DND-41 (cell line): Measurements from ENCODE around the gene AFF1.

Experiments used
- ATAC-seq: fragments of 200-7000 bp; cut with Tn5 transposase; 3 replicates; pipeline ENCODE4 v1.9.1; 2021; ENCODE audit warnings: low read depth; ENCODE audit not compliant: insufficient read depth
- DNase-seq: peaks from one replicate; pipeline ENCODE4 v3.0.0-alpha.2; 2020
- H2AFZ ChIP-seq: 2 replicates; pipeline ENCODE4 v1.6.0; 2012; ENCODE audit warnings: low read depth, low read length
- H3K27ac ChIP-seq: 2 replicates; pipeline ENCODE4 v1.5.1; 2012; ENCODE audit warnings: low read length, inconsistent platforms
- H3K27me3 ChIP-seq: fragments of 200-600 bp; sonication (generic); 2 replicates; pipeline ENCODE4 v1.6.0; 2012; ENCODE audit warnings: low read length, mild to moderate bottlenecking, inconsistent platforms; ENCODE audit not compliant: insufficient read depth, poor library complexity
- H3K36me3 ChIP-seq: 2 replicates; pipeline ENCODE4 v1.5.1; 2012; ENCODE audit warnings: low read length, inconsistent platforms; ENCODE audit not compliant: insufficient read depth
- H3K4me1 ChIP-seq: 2 replicates; pipeline ENCODE4 v1.5.1; 2012; ENCODE audit warnings: mild to moderate bottlenecking, low read length; ENCODE audit not compliant: insufficient read depth
- H3K4me2 ChIP-seq: 2 replicates; pipeline ENCODE4 v1.6.0; 2012; ENCODE audit warnings: mild to moderate bottlenecking, moderate library complexity, low read length, inconsistent platforms; ENCODE audit not compliant: insufficient read depth
- H3K4me3 ChIP-seq, 2 experiments: fragments of 200-600 bp in 1 of 2; shearing (Covaris generic) in 1 of 2; 2 replicates each; pipeline ENCODE4 v1.5.1; 2012 to 2016; ENCODE audit warnings: inconsistent platforms in 2 of 2, low read length in 2 of 2, mild to moderate bottlenecking in 2 of 2, low read depth in 1 of 2, moderate library complexity in 1 of 2
- H3K79me2 ChIP-seq: 2 replicates; pipeline ENCODE4 v1.6.0; 2012; ENCODE audit warnings: low read length, inconsistent platforms; ENCODE audit not compliant: insufficient read depth
- H3K9ac ChIP-seq: 2 replicates; pipeline ENCODE4 v1.6.0; 2012; ENCODE audit warnings: low read depth, mild to moderate bottlenecking, inconsistent platforms, low read length, moderate library complexity
- H3K9me3 ChIP-seq: 2 replicates; pipeline ENCODE4 v1.5.1; 2012; ENCODE audit warnings: low read length, moderate library complexity, mild to moderate bottlenecking, inconsistent platforms; ENCODE audit not compliant: insufficient read depth, severe bottlenecking
- H4K20me1 ChIP-seq: 2 replicates; pipeline ENCODE4 v1.6.0; 2012; ENCODE audit warnings: low read length; ENCODE audit not compliant: insufficient read depth
- EZH2 ChIP-seq: IDR thresholded peaks from 3 replicates; pipeline ENCODE4 v1.6.1; 2012; ENCODE audit warnings: borderline replicate concordance, low read depth, mild to moderate bottlenecking, moderate library complexity, low read length, inconsistent platforms; ENCODE audit not compliant: severe bottlenecking
- TF ChIP-seq, protein P1 (sequence below): IDR thresholded peaks from 2 replicates; pipeline ENCODE4 v1.5.1; 2012; ENCODE audit warnings: borderline replicate concordance, low read length, moderate library complexity, mild to moderate bottlenecking; ENCODE audit not compliant: poor library complexity, severe bottlenecking; ENCODE audit errors: extremely low read depth

Gene AFF1

DNA sequence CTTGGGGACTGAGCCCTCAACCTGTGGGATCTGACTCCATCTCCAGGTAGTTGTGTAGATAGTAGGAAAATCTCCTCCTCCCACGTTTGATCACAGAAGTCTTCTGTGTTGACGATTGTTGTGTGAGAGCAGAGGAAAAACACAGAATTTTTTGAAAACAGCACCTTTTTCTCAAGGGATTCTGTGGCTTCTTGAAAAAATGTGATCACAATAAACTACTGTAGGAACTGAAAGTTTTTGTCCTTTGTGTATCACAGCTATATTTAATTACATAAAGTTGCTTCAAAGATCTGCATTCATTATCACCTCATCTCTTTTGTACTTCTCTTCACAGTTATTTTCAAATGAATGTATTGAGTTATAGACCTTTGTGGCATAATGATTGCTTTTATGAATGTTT lies 85.1 kb downstream of the AFF1 start:
- no peak for DNase-seq
- no peak overlapping the region for H3K4me2 ChIP-seq
- no peak overlapping the region; the same call in 1 of the 2 replicates for H3K27ac ChIP-seq
- no peak for TF ChIP-seq EZH2
- H4K20me1 ChIP-seq, result peaks cover 56% of the 10 kb centered on the region
- H2AFZ ChIP-seq, result no peak overlapping the region
- peaks cover 36% of the 10 kb centered on the region for H3K4me1 ChIP-seq
- H3K27me3 ChIP-seq, result no peaks in the 10 kb centered on the region
- H3K36me3 ChIP-seq, result no peaks in the 10 kb centered on the region
- no peak overlapping the region for H3K9ac ChIP-seq
- no peak overlapping the region for H3K4me3 ChIP-seq
- H3K79me2 ChIP-seq, result peaks cover 99% of the 10 kb centered on the region
- H3K9me3 ChIP-seq, result no peaks in the 10 kb centered on the region
- ATAC-seq, result peak; percentile 42; the same call in 2 of the 3 replicates

DNA sequence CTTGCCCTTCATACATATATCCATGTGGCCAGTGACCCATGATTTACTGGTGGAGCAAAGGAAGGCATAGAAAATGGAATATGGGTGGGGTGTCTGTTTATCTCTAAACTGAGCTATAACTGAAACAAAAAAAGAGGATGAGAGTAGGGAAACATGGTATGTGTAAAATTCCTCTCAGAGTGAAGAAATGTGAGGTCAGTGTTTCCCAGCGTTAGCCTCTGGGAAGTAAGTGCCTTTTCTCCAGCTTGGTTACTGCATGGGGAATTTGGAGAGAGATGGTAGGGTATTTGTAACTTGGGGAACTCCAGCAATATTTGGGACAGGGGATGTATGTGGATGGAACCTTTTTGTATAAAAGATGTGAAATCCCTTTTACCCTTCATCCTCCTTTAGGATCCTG lies 89.4 kb downstream of the AFF1 start:
- DNase-seq (no peak), ATAC-seq (no peak)
- H3K9ac ChIP-seq, result no peak overlapping the region
- H2AFZ ChIP-seq, result no peak overlapping the region
- TF ChIP-seq EZH2, result no peak
- TF ChIP-seq, protein P1, sequence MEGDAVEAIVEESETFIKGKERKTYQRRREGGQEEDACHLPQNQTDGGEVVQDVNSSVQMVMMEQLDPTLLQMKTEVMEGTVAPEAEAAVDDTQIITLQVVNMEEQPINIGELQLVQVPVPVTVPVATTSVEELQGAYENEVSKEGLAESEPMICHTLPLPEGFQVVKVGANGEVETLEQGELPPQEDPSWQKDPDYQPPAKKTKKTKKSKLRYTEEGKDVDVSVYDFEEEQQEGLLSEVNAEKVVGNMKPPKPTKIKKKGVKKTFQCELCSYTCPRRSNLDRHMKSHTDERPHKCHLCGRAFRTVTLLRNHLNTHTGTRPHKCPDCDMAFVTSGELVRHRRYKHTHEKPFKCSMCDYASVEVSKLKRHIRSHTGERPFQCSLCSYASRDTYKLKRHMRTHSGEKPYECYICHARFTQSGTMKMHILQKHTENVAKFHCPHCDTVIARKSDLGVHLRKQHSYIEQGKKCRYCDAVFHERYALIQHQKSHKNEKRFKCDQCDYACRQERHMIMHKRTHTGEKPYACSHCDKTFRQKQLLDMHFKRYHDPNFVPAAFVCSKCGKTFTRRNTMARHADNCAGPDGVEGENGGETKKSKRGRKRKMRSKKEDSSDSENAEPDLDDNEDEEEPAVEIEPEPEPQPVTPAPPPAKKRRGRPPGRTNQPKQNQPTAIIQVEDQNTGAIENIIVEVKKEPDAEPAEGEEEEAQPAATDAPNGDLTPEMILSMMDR, result no peak
- peaks cover 98% of the 10 kb centered on the region for H3K79me2 ChIP-seq
- H3K4me2 ChIP-seq, result no peak overlapping the region
- H3K4me3 ChIP-seq, result no peak overlapping the region
- H3K9me3 ChIP-seq, result no peaks in the 10 kb centered on the region
- peaks cover 9% of the 10 kb centered on the region for H3K4me1 ChIP-seq
- no peak overlapping the region for H3K27ac ChIP-seq
- H3K27me3 ChIP-seq, result no peaks in the 10 kb centered on the region
- H4K20me1 ChIP-seq, result peaks cover 66% of the 10 kb centered on the region
- H3K36me3 ChIP-seq, result no peaks in the 10 kb centered on the region

DNA sequence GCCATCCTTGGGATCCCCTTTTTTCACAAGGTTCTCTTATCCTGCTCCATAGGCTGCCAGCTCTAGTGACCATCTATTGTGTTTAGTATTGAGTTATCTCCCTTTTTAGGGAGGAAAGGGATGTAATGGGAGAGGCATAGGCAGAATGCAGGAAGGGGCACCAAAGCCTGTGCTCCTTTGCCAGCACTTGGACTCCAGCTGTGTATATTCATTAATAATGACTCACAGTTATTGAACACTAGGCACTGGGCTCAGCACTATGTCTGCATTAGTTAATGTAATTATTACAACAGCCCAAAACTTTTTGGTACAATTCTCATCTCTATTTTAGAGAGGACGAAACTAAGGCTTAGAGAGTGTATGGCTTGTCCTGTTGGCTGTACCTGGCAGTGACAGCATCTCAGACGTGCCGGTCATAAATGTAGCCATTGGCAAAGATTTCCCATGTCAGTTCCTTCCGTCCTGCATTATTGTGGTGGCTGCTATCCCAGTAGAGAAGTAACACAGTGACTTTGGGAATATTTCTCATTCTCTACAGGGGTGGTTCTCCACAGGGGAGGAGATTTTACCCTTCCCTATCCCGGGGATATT lies 90.3 kb downstream of the AFF1 start:
- Histone ChIP-seq H3K4me1 (peaks cover under 1% of the 10 kb centered on the region; the same call in 1 of the 2 replicates), H4K20me1 (peaks cover 71% of the 10 kb centered on the region), H3K9ac (no peak overlapping the region), H3K27me3 (no peaks in the 10 kb centered on the region), H3K9me3 (no peaks in the 10 kb centered on the region), H3K4me3 (no peak overlapping the region), H3K4me2 (no peak overlapping the region), H3K27ac (no peak overlapping the region; the same call in 1 of the 2 replicates), H3K36me3 (no peaks in the 10 kb centered on the region), H3K79me2 (peaks cover 98% of the 10 kb centered on the region), H2AFZ (no peak overlapping the region)
- ATAC-seq, result no peak
- TF ChIP-seq, protein P1, result no peak
- no peak for TF ChIP-seq EZH2
- no peak for DNase-seq

DNA sequence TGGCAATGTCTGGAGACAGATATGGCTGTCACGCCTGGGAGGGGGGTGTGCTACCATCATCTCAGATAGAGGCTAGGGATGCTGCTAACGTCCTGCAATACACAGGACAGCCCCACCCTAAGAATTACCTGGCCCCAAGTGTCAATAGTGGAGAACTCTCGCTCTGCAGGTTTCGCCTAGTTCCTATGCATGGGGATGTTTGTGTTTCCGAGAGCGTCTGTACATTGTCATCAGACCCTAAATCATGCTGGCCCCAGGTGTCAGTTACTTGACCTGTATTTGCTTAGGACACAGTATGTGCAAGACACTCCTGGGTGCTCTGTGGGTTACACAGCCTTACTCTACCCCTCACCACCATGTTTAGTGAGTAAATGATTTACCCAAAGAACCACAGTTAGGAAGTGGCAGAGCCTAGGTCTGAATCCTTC lies 90.8 kb downstream of the AFF1 start:
- DNase-seq (no peak), ATAC-seq (peak; percentile 47; the same call in 1 of the 3 replicates)
- Histone ChIP-seq H3K9me3 (no peaks in the 10 kb centered on the region), H3K27me3 (no peaks in the 10 kb centered on the region), H2AFZ (no peak overlapping the region), H3K79me2 (peaks cover 98% of the 10 kb centered on the region), H3K27ac (no peak overlapping the region; the same call in 1 of the 2 replicates), H3K4me3 (no peak overlapping the region), H3K9ac (no peak overlapping the region), H3K36me3 (no peaks in the 10 kb centered on the region), H4K20me1 (peaks cover 72% of the 10 kb centered on the region), H3K4me2 (no peak overlapping the region), H3K4me1 (no peaks in the 10 kb centered on the region)
- TF ChIP-seq EZH2, result no peak
- TF ChIP-seq, protein P1, result no peak
